HepG2 (cell line): Measurements from ENCODE around the gene AAGAB. TPM values are rescaled to one million over a fixed set of nuclear protein-coding genes. Genes with fewer than 3 reads are reported as not detected.

Experiments
- ATAC-seq: fragments of 200-7000 bp; cut with Tn5 transposase; 3 replicates; pipeline ENCODE4 v1.9.1; 2020; ENCODE audit warnings: mild to moderate bottlenecking, moderate library complexity
- BruUV-seq: library from RNA; stranded (reverse); fragments of 400-500 nt; replicated peaks from 2 replicates; lab custom pipeline; 2021; lab: Mats Ljungman, UMichigan
- CTCF ChIA-PET: fragments of 300-600 bp; formaldehyde crosslinking; extraction: SDS; loops from one replicate; lab custom pipeline; 2021; ENCODE audit warnings: low total read pairs, inconsistent platforms, low intra/inter-chr PET ratio; lab: Yijun Ruan, JAX
- POLR2A ChIA-PET: fragments of 350-600 bp; sonication (Branson Sonifier 250); formaldehyde crosslinking; loops from one replicate; lab custom pipeline; 2020; ENCODE audit warnings: antibody characterized with exemption, inconsistent platforms; lab: Yijun Ruan, JAX
- DNase-seq: peaks from one replicate; pipeline ENCODE4 v3.0.0-alpha.2; 2015; ENCODE audit warnings: low spot score
- FAIRE-seq: peaks from 3 replicates; lab custom pipeline; 2011; peaks lifted over from hg19 to GRCh38; lab: Jason Lieb, UNC
- H2AFZ ChIP-seq: one replicate; pipeline ENCODE4 v1.6.1; 2011; ENCODE audit warnings: low read length, inconsistent platforms
- H3K27ac ChIP-seq: fragments of 300-600 bp; 3 replicates; pipeline ENCODE4 v1.8.0; 2011; ENCODE audit warnings: mixed run types, mild to moderate bottlenecking, mixed read lengths, low read length, inconsistent platforms; ENCODE audit not compliant: insufficient read depth; ENCODE audit errors: extremely low read length
- H3K27me3 ChIP-seq, 2 experiments: fragments of 200-600 bp in 1 of 2; 2 replicates in 1 of 2; 3 replicates in 1 of 2; pipeline versions ENCODE4 v1.6.0 to v1.8.0; 2011; ENCODE audit warnings: low read length in 2 of 2, mild to moderate bottlenecking in 2 of 2, moderate library complexity in 2 of 2, inconsistent platforms in 1 of 2; ENCODE audit not compliant: insufficient read depth in 2 of 2, control insufficient read depth in 1 of 2
- H3K36me3 ChIP-seq, 2 experiments: fragments of 200-600 bp in 1 of 2; replicated peaks in 1 of 2; 2 replicates in 1 of 2; 3 replicates in 1 of 2; pipeline versions ENCODE4 v1.5.1 to v1.8.0; 2011; ENCODE audit warnings: low read length in 2 of 2, inconsistent platforms in 1 of 2; ENCODE audit not compliant: insufficient read depth in 2 of 2, control insufficient read depth in 1 of 2
- H3K4me1 ChIP-seq: 2 replicates; pipeline ENCODE4 v1.5.1; 2012; ENCODE audit warnings: low read length, inconsistent platforms; ENCODE audit not compliant: insufficient read depth
- H3K4me2 ChIP-seq: 2 replicates; pipeline ENCODE4 v1.6.0; 2011; ENCODE audit warnings: low read depth, low read length, inconsistent platforms
- H3K4me3 ChIP-seq, 3 experiments: fragments of 200-600 bp in 1 of 3; sonication (generic), shearing (Covaris generic) in 1 of 3; replicated peaks in 1 of 3; 2 replicates each; pipeline ENCODE4 v1.5.1; 2011 to 2016; ENCODE audit warnings: low read length in 3 of 3, inconsistent platforms in 2 of 3, low read depth in 2 of 3, mild to moderate bottlenecking in 2 of 3, control low read depth in 1 of 3, mixed read lengths in 1 of 3; ENCODE audit not compliant: insufficient read depth in 1 of 3
- H3K79me2 ChIP-seq: one replicate; pipeline ENCODE4 v1.6.1; 2011; ENCODE audit warnings: low read length, inconsistent platforms; ENCODE audit not compliant: insufficient read depth
- H3K9ac ChIP-seq: 2 replicates; pipeline ENCODE4 v1.6.0; 2011; ENCODE audit warnings: mild to moderate bottlenecking, low read depth, low read length, inconsistent platforms; ENCODE audit not compliant: insufficient read depth
- H3K9me3 ChIP-seq: 2 replicates; pipeline ENCODE4 v1.5.1; 2012; ENCODE audit warnings: mild to moderate bottlenecking, low read length
- H4K20me1 ChIP-seq: 2 replicates; pipeline ENCODE4 v1.6.0; 2011; ENCODE audit warnings: inconsistent platforms, mild to moderate bottlenecking, low read length, moderate library complexity; ENCODE audit not compliant: insufficient read depth
- BCL6 ChIP-seq: IDR thresholded peaks from 2 replicates; pipeline ENCODE4 v1.6.1; 2016; ENCODE audit warnings: missing genetic modification reagents, missing compliant biosample characterization
- MAZ ChIP-seq, 2 experiments: sonication (generic) in 1 of 2; formaldehyde crosslinking in 1 of 2; IDR thresholded peaks; 2 replicates each; pipeline versions ENCODE4 v1.5.0 to v1.6.1; 2012 to 2020; ENCODE audit warnings: low read depth in 2 of 2, mild to moderate bottlenecking in 2 of 2, borderline replicate concordance in 1 of 2, improper control_type of control experiment in 1 of 2, low read length in 1 of 2, missing genetic modification reagents in 1 of 2, moderate library complexity in 1 of 2
- MYNN ChIP-seq: sonication (generic); formaldehyde crosslinking; IDR thresholded peaks from 2 replicates; pipeline ENCODE4 v1.4.0; 2020; ENCODE audit warnings: mild to moderate bottlenecking, low read depth, missing genetic modification reagents
- RARA ChIP-seq: IDR thresholded peaks from 2 replicates; pipeline ENCODE4 v1.6.1; 2016; ENCODE audit warnings: missing genetic modification reagents, missing compliant biosample characterization
- RORA ChIP-seq: sonication (generic); formaldehyde crosslinking; IDR thresholded peaks from 2 replicates; pipeline ENCODE4 v1.5.0; 2020; ENCODE audit warnings: mild to moderate bottlenecking, missing genetic modification reagents, moderate library complexity
- ZNF20 ChIP-seq: sonication (generic); formaldehyde crosslinking; IDR thresholded peaks from 2 replicates; pipeline ENCODE4 v1.4.0; 2020; ENCODE audit warnings: mild to moderate bottlenecking, moderate library complexity, missing genetic modification reagents
- ZNF232 ChIP-seq: sonication (generic); formaldehyde crosslinking; IDR thresholded peaks from 2 replicates; pipeline ENCODE4 v1.4.0; 2020; ENCODE audit warnings: missing genetic modification reagents, borderline replicate concordance
- ZNF772 ChIP-seq: sonication (generic); formaldehyde crosslinking; IDR thresholded peaks from 2 replicates; pipeline ENCODE4 v1.5.0; 2020; ENCODE audit warnings: mild to moderate bottlenecking, missing genetic modification reagents
- ZSCAN30 ChIP-seq: sonication (generic); formaldehyde crosslinking; IDR thresholded peaks from 2 replicates; pipeline ENCODE4 v1.5.0; 2020; ENCODE audit warnings: mild to moderate bottlenecking, missing genetic modification reagents
- in situ Hi-C: cut with HindIII; loops from 2 replicates; pipeline ENCODE4 v1.10.0; 2017; ENCODE audit warnings: low pct_unique_long_range_greater_than_20kb; ENCODE audit not compliant: extremely low pct_ligation_motif_present
- intact Hi-C: fragments of 100-400 bp; cut with micrococcal nuclease; formaldehyde crosslinking; loops from one replicate; pipeline ENCODE4 v1.10.0; 2022; ENCODE audit not compliant: unreplicated experiment
- polyA plus RNA-seq, 8 experiments: library from polyadenylated mRNA; depleted of rRNA in 3 of 8; stranded (reverse) in 7 of 8; unstranded in 1 of 8; fragments of >200 nt; fragmentation: Illumina TruSeq in 4 of 8; extraction: Trizol in 4 of 8; gene quantifications; 2 replicates each; pipeline versions ENCODE4 v1.2.1 to v1.2.3, GENCODE V29; 2011 to 2016; ENCODE audit warnings: low read depth in 4 of 8, missing spikeins in 1 of 8, mixed read lengths in 1 of 8; ENCODE audit not compliant: insufficient read depth in 1 of 8
- total RNA-seq, 5 experiments: library from RNA; depleted of rRNA; stranded (reverse); fragments of >200 nt; fragmentation: Illumina TruSeq; extraction: Trizol; gene quantifications; 2 replicates each; pipeline ENCODE4 v1.2.3, GENCODE V29; 2016; ENCODE audit warnings: low read depth in 1 of 5
- TF ChIP-seq, protein P1 (sequence below): sonication (generic); formaldehyde crosslinking; IDR thresholded peaks from 2 replicates; pipeline ENCODE4 v1.4.0; 2020; ENCODE audit warnings: missing genetic modification reagents, mild to moderate bottlenecking, borderline replicate concordance

AAGAB gene
- total and polyA plus RNA-seq, 2 of the 13 experiments (the other 11 are each of a cell fraction or from before 2014, with no cell fraction given), result 8.0 to 34.9 TPM

DNA sequence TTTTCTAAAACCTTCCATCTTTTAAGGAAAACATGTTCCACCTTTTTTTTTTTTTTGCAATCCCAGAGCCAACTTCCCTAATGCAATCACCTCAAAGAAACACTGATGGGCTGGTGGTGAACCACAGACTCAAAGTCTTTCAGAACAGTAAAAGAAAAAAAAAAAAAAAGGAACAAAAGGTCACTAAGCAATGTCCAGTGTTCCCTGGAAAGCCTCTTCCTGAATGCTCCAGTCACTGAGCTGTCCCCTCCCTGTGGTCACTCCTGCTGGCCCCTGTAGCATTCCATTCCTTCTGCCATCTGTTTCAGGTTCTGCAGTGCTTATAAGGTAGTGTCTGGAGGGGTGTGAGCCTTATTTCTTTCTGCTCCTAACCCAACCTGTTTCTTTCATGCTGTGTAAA lies 53.3 kb downstream of the AAGAB start:
- Histone ChIP-seq H3K27me3 (no peaks in the 10 kb centered on the region), H4K20me1 (no peaks in the 10 kb centered on the region), H3K4me3 (no peak overlapping the region), H3K9me3 (no peaks in the 10 kb centered on the region), H3K27ac (no peak overlapping the region), H3K9ac (no peak overlapping the region), H3K36me3 (no peaks in the 10 kb centered on the region), H3K4me2 (no peak overlapping the region), H3K79me2 (no peaks in the 10 kb centered on the region), H3K4me1 (peaks cover 15% of the 10 kb centered on the region), H2AFZ (no peak overlapping the region)
- DNase-seq, result no peak
- CTCF ChIA-PET, result no interaction called here
- no TSS peak for BruUV-seq
- FAIRE-seq, result peak; percentile 8
- in situ Hi-C loops, result no loop called here
- peak; percentile 58 for ATAC-seq
- POLR2A ChIA-PET, result interaction anchor here (0.7 kb wide), 1 partner anchor 23 kb away, joined by 3 read pairs; no protein-coding TSS in a partner anchor
- intact Hi-C loops, result no loop called here
- TF ChIP-seq BCL6 (peak; percentile 59), MYNN (CRISPR knock-in tag) (no peak), MAZ (IDR thresholded peaks at IDR 0.05; ENCODE audit: borderline replicate concordance, low read depth, low read length) (no peak), MAZ (CRISPR knock-in tag; IDR thresholded peaks at IDR 0.05; ENCODE audit: low read depth) (no peak), ZNF772 (no peak), ZSCAN30 (no peak), RARA (0 out of 2 replicates have a peak, but pooled peaks have one; percentile 21), RORA (no peak), ZNF20 (CRISPR knock-in tag) (no peak), ZNF232 (CRISPR knock-in tag) (no peak)
- TF ChIP-seq, protein P1, sequence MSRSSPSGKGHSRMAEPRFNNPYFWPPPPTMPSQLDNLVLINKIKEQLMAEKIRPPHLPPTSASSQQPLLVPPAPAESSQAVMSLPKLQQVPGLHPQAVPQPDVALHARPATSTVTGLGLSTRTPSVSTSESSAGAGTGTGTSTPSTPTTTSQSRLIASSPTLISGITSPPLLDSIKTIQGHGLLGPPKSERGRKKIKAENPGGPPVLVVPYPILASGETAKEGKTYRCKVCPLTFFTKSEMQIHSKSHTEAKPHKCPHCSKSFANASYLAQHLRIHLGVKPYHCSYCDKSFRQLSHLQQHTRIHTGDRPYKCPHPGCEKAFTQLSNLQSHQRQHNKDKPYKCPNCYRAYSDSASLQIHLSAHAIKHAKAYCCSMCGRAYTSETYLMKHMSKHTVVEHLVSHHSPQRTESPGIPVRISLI (CRISPR knock-in tag), result peak; percentile 50; the same call in 1 of the 2 replicates
